Activated T-cell treated with anti-CD3 and anti-CD28 coated beads for 24 hours (primary cell): Measurements from ENCODE around the gene PRDM9.
"Not testable (repeated sequence)": the region's sequence is repeated elsewhere in the genome, so short reads cannot be mapped to it uniquely, and the experiment has no call there.

Experiments used
- DNase-seq: peaks from one replicate; pipeline ENCODE4 v3.0.0-alpha.2; 2020; ENCODE audit warnings: low read depth

Gene PRDM9

DNA sequence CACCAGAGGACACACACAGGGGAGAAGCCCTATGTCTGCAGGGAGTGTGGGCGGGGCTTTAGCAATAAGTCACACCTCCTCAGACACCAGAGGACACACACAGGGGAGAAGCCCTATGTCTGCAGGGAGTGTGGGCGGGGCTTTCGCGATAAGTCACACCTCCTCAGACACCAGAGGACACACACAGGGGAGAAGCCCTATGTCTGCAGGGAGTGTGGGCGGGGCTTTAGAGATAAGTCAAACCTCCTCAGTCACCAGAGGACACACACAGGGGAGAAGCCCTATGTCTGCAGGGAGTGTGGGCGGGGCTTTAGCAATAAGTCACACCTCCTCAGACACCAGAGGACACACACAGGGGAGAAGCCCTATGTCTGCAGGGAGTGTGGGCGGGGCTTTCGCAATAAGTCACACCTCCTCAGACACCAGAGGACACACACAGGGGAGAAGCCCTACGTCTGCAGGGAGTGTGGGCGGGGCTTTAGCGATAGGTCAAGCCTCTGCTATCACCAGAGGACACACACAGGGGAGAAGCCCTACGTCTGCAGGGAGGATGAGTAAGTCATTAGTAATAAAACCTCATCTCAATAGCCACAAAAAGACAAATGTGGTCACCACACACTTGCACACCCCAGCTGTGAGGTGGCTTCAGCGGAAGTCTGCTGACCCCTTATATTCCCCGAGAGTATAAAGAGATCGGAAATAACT, 20.0 kb downstream of the PRDM9 start:
- not testable (repeated sequence) for DNase-seq

GRCh38 chr5:23528677-23529076, 21.3 kb downstream of the PRDM9 start:
- no peak for DNase-seq

GRCh38 chr5:23530571-23530970, 23.2 kb downstream of the PRDM9 start:
- DNase-seq = no peak

- DNase-seq = no peak
Observed at GRCh38 chr5:23571059-23571458, 63.6 kb downstream of the PRDM9 start.
